B cell (primary cell): Measurements from ENCODE around the gene LRFN5.

ENCODE experiments used
- CTCF ChIP-seq: fragments of 200-600 bp; IDR thresholded peaks from one replicate; pipeline ENCODE4 v1.8.0; 2022; ENCODE audit warnings: antibody characterized with exemption, mild to moderate bottlenecking
- EZH2 ChIP-seq: IDR thresholded peaks from 2 replicates; pipeline ENCODE4 v1.6.1; 2012; ENCODE audit warnings: borderline replicate concordance, low read depth, mild to moderate bottlenecking, moderate library complexity, low read length; ENCODE audit not compliant: insufficient read depth, poor library complexity, severe bottlenecking

- TF ChIP-seq CTCF (no peak), EZH2 (no peak)
Observed at GRCh38 chr14:41878321-41878720, 271.6 kb downstream of the LRFN5 start.
